Measurements from ENCODE around the gene EIF3D. TPM values are rescaled to one million over a fixed set of nuclear protein-coding genes. Genes with fewer than 3 reads are reported as not detected.

Gene EIF3D
- total RNA-seq, 1 donor from 2014 or later = 169 TPM

GRCh38 chr22:36467042-36467810 lies 61.7 kb downstream of the EIF3D start:
- no peak for DNase-seq (ENCODE audit: low spot score)

DNA sequence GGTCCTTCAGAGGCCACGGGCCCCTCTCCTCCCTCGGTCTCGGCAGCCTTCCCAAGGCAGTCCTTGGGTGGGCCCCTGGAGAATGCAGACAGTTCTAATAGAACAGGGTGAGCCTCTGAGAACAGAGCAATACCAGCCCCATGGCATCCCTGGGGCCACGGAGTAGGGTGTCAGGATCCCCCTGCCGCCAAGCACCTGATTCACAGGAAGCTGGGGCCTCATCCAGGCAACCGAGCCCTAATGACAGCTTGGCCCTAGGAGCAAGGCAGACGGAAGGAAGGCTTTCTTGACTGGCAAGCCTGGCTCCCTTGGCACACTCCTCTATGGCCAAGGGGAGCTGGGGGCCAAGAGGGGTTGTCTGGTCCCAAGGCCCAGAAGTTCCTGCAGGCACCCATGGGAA lies 62.7 kb downstream of the EIF3D start:
- DNase-seq (ENCODE audit: low spot score) = no peak

GRCh38 chr22:36465232-36466021 lies 63.5 kb downstream of the EIF3D start:
- no peak for DNase-seq (ENCODE audit: low spot score)

DNA sequence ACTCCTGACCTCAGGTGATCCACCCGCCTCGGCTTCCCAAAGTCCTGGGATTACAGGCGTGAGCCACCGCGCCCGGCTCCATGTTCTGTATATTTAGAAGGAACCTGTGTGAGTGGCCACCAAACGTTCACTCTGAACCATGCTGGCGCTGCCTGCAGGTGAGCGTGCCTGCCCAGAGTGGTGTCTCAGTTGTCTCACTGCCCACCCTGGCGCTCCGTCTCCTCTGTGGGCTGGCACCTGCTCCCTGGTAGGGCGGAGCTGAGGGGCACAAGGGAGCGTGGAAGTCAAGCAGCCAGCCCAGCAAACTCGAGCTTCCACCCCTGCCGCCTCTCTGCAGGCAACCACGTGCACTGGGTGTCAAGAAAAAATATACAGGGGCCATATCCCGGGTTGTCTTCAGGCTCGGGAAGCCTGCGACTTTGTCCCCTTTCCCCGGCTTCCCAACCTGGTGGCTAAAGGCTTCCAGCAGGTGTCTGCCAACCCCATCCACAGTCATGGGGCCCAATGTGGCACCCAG lies 64.2 kb downstream of the EIF3D start:
- DNase-seq (ENCODE audit: low spot score) = no peak

DNA sequence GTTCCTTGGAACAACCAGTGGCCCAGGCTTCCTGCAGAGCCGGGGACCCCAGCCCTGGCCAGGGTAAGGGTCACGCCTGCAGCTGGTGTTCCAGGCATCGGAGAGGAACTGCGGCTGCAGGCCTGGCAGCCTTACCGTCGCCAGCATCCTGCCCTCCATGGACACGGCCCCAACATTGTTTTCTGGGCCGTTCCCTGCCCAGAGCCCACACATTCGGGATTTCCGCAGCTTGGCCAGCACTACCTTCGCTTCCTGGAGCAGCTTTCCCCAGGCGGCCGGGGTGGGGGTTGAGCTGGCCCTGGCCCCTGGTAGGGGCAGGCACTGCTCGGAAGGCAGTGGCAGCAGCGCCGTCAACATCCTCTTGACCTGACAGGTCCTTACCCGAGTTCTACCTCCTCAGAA lies 65.2 kb downstream of the EIF3D start:
- no peak for DNase-seq (ENCODE audit: low spot score)

DNA sequence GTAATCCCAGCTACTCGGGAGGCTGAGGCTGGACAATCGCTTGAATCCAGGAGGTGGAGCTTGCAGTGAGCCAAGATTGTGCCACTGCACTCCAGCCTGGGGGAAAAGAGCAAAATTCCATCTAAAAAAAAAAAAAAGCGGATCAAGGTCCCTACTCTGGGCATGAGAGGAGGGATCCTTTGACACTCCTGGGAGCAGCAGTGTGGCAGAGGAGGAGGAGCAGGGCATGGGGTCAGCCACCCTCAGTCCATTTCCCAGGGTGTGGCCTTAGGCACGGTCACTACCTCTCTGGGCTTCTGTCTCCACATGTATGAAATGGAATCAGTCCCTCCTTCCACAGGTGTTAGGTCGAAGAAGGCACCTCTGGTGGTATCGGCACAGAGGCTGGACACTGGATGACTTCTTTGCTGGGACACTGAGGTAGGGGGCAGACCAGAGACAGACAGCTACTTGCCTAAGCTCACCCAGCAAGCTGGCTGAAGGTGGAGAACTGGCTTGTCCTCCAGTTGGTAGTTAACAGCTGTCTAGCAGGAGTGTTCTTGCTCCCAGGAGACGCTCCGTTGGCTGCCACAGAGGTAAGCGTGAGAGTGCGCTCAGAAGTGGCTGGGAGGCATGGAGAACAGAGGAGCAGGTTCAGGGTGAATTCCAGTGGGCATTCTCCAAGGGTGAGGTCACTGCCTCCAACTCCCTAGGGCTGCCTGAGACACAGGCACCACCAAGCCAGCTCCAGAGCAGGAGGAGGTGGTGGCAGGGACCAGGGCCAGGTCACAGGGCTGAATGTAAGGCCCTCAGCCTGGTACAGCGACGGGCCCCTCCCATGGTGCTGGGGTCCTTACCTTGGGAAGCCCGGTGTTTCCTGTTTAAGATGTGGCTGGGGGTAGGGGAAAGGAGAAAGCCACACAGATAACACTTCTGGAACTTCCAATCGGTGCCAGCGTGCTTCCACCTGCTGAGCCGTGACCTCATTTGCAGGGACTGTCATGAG lies 67.0 kb downstream of the EIF3D start:
- no peak for DNase-seq (ENCODE audit: low spot score)

Other genes starting within 250 kb of the EIF3D start
- 810 TPM for gene MYH9, start 141.2 kb downstream of the EIF3D start, total RNA-seq
- gene TXN2, start 47.5 kb downstream of the EIF3D start, total RNA-seq = 88.2 TPM
- gene FOXRED2, start 22.1 kb downstream of the EIF3D start, total RNA-seq = 15.3 TPM
- gene CACNG2, start 174.6 kb upstream of the EIF3D start, total RNA-seq = not detected
- 41.2 TPM for gene IFT27, start 247.0 kb upstream of the EIF3D start, total RNA-seq

All from ureter (tissue), 1 donor.